ENCODE data around the gene ZNF331.
A peak's percentile ranks its signal among the peaks of the same experiment; 100 is the strongest.

The ZNF331 gene

DNA sequence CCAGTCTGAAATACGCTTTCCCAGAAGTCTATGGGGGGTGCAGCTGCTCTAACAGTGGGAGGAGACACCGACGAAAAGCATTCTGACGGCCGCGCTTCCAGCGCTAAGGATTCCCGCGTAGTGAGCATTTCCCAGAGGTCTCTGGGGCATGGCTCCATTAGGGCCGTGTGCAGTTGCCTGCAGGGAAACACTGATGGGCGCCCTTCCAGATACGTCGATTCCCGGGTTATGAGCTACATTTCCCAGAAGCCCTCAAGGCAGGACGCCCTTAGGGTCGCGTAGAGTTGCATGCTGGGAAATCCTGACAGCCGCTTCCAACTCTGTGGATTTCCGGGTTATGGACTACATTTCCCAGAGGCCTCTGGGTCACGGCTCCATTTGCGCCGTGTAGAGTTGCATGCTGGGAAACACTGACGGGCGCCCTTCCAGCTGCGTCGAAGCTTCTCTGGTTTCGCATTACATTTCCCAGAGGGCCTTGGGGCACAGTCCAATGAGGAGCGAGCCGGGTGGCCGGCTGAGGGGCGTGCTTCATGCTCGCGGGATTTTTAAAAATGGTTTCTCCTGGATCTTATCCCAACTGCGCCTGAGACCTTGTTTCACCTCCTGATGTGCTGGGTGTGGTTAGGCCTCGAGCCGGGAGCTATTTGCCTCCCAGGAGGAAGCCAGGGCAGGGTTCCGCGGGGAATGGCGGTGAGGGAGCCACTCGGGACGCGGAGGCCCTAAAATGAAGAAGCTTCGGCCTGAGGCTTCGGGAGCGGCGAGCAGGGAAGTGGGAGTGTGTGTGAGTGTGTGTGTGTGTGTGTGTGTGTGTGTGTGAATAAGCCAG lies 17.2 kb upstream of the ZNF331 start:
- DNase-seq (ENCODE audit: low read depth in 2 of 2) = peak; percentile 65 to 76

DNA sequence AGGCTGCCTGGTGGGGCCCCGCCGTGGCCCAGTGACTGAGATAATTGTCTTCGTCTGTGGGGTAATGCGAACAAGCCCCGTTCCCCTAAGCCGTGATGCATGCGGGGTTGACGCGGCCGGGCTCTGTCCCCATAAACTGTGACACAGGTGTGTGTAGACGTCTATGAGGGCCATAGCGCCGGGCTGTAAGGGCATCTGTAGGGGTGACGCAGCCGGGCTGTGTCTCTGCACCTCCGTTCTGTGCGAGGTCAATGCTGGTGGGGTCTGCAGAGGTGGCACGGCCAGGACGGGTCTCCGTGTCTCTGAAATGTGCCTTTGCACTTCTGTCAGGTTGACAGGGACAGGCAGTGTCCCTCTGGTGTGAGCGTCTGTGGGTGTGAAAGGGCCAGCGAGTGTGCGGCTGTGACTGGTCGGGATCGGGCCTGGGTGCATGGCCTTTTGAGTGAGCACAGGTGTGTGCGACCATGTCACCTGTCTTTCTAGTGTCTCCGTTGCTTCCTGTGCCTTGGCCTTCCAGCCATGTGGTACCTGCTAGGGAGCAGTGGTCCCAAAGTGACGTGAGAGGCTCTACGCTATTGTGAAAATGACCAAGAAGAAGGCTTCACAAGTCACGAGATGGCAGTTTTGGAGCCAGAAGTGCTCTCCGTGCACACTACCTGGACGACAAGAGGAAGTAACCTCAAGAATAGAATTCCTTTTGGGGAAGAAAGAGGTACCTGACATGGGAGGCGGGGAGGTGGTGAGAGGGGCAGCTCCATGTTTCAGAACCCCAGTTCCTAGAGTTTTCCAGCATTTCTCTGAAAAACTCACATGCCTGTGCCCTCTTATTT lies 16.4 kb upstream of the ZNF331 start:
- no peak for DNase-seq (ENCODE audit: low read depth in 2 of 2)

DNA sequence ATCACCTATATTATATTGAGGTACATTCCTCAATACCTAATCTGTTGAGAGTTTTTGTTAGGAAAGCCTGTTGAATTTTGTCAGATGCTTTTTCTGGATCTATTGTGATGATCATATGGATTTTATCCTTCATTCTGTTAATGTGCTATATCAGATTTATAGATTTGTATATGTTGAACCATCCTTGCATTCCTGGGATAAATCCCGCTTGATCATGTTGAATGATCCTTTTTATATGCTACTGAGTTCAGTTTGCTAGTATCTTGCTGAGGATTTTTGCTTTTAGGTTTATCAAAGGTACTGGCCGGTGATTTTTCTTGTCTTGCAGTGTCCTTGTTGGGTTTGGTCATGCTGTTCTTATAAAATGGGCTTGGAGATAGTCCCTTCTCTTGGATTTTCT lies 12.0 kb upstream of the ZNF331 start:
- no peak for DNase-seq (ENCODE audit: low read depth in 2 of 2)

DNA sequence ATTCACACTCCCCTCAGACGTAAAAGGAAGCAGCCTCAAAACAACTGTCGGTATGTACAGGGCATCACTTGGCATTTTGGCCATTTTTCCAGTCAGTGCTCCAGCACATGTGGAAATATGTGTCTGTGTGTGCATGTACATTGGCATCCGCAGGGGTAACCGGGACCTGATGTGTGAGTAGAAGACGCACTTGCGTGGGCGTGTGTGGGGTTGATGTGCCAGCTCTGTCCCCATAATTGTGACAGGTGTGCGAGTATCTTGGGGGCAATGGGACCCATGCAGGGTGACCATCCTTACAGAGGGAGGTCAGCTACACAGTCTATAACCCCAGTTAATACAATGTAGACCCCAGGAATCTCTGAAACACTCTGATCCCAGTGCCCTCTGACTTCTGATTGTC lies 7.3 kb upstream of the ZNF331 start:
- DNase-seq (ENCODE audit: low read depth in 2 of 2) = no peak

DNA sequence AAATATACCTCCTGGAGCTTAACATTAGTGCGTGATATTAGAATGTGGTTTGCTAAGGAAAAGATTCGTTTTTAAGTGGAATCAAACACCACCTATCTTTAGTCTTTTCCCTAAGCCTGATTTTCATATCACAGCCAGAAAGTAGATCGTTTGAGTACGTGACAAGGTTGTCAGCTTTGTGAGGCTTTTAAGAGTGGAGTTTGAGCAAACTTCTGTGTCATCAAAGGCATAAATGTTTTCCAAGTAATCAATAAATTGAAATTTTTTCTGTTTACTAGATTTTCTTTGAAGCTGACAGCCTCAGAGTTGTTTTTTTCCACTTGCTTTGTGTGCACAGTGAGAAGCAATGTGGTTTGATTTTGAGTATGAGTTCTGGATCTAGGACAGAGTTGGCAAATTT lies 6.5 kb upstream of the ZNF331 start:
- no peak for DNase-seq (ENCODE audit: low read depth in 2 of 2)

DNA sequence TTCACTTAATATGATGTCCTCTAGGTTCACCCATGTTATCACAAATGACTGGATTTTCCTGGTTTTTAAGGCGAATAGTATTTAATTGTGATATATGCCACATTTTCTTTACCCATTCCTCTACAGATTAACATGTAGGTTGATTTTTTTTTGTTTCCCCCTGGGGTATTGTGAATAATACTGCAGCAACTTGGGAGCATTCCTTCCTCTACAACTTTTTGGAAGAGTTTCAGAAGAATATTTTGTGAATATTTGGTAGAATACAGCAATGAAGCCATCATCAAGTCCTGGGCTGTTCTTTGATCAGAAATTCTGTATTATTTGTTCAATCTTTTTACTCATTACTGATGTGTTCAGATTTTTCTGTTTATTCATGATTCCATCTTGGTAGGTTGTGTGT lies 5.6 kb upstream of the ZNF331 start:
- DNase-seq (ENCODE audit: low read depth in 2 of 2) = no peak

DNA sequence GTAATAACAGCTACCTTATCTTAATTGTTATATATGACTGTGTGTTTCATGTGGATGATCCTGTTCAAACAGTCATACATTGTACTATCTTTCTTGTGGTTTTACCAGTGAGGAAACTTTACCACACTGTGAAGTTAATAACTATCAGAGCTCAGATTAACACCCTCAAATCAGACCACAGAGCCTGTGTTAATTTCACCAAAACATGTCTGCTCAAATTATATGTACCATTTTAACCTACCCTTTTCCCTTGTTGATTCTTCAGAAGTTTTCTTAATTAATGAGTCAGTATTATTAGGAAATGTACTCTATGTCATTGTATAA lies 1.8 kb upstream of the ZNF331 start:
- no peak for DNase-seq (ENCODE audit: low read depth in 2 of 2)

DNA sequence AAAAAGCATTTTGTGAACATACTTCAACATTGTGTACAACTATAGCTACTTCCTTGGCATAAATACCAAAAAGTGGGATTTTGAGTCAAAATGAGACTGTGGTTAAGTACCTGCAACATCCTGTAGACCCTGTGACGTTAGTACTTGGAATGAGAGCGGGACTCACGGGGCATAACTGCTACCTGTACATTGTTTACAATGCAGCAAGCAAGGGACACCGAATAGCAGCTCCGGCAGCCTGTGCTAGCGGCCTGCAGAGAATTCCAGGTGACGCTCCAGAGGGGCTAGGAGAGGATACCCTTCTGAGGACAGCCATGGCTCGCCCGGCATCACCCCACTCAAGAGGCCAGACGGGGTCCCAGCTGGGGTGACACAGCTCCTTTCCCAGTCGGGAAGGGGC lies 824 bp upstream of the ZNF331 start:
- DNase-seq (ENCODE audit: low read depth in 2 of 2) = no peak

DNA sequence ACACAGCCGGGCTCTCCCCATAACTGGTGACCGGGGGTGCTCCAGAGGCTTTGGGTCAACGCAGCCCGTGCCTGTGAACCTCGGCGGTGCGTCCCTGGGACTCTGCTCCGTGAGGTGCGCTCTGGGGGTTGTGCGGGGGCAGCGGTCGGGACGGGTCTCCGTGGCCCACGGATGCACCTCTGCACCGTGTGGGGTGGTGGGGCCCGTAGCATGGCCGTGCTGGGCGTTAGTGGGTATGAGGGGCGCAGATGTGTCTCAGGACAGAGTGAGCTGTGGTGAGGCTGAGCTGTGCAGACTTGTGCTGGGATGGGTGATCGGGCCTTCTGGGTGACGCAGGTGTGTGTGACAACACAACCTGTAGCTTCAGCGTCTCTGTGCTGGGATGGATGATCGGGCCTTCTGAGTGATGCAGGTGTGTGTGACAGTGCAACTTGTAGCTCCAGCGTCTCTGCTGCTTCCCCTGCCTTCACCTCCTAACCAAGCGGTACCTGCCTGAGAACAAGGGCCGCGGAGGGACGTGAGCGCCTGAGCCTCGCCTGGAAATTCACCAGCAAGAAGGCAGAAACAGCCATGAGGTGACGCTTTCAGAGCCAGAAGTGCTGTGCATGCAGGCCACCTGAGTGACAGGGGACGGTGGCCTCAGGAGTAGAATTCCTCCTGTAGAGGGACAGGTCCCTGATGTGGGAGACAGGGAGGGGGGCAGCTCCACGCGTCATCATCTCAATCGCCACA lies 599 bp downstream of the ZNF331 start:
- DNase-seq (ENCODE audit: low read depth in 2 of 2) = no peak

DNA sequence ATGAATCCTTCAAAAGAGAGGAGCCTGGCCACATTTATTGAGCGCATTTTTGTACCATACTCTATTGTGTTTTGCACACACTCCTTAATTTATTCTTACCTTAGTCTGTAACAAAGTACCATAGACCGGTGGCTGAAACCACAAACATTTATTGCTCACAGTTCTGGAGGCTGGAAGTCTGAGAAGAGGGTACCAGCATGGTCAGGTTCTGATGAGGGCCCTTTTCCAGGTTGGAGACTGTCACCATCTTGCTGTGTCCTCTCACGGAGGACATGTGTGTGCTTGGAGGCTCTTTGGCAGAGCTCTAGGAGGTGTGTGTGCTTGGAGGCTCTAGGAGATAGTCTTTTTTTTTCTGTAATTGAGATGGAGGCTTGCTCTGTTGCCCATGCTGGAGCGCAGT lies 2.1 kb downstream of the ZNF331 start:
- DNase-seq (ENCODE audit: low read depth in 2 of 2) = no peak

DNA sequence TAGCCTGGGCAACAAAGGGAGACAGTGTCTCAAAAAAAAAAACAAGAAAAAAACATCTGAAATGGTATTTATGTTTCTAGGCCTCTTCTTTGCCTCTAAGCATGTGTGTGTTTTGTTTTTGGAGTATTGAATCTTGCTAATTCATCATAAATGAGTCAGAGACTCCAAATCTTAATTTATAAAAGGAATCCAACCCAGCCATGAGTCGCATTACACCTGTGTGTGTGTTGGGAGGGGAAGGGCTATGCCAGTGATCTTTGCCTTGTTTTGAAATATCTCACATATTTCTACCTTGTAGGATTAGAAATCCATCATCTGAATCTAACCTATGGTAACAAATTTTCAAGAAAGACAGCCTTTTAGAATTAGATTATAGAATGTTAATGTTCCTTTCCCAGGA lies 4.0 kb downstream of the ZNF331 start:
- no peak for DNase-seq (ENCODE audit: low read depth in 2 of 2)

DNA sequence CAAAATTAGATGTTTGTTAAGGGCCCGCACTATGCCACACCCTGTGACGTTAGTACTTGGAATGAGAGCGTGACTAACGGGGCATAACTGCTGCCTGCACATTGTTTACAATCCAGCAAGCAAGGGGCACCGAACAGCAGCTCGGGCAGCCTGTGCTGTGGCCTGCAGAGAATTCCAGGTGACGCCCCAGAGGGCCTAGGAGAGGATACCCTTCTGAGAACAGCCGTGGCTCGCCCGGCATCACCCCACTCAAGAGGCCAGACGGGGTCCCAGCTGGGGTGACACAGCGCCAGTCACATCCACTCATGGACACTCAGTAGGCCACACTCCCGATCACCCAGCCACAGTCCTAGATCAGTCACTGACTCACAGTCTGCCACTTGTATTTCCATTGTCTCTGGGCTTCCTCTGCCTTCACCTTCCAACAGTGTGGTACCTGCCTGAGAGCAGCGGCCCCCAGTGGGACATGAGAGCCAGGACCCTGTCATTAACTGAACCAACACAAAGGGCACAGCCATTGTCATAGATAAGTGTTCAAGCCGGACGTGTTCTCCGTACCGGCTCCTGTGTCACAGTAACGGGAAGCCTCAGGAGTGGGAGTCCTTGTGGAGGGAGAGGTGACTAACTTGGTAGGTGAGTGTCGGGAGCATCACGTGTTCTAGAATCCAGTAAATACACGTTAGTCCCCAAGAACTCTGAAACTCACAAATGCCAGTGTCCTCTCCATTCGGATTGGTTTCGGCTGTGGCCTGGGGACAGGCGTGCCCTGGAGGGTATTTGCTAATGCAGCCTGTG lies 7.5 kb downstream of the ZNF331 start:
- DNase-seq (ENCODE audit: low read depth in 2 of 2) = no peak

DNA sequence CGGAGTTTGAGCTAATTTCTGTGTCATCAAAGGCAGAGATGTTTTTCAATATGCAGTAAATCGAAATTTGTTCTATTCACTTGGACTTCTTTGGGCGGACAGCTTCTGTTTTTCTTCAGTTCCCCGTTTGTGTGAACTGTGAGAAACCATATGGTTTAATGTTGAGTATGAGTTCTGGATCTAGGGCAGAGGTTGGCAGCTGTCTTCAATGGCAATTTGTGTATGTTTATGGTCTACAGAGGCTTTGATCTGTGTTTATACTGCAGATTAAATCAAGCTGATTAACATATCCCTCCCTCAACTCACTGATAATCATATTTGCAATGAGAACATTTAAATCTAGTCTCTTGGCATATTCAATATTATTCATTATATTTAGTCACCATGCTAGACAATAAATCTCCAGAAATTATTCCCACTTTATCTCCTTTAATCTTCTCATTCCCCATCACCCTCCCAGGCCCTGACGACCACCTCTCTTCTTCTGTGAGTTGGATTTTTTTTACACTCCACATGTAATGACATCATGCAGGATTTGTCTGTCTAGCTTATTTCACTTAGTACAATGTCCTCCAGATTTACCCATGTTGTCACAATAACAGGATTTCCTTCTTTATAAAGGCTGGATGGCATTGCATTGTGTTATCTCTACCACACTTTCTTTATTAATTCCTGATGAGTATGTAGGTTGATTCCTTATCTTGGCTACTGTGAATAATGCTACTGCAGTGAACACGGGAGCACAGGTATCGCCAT lies 9.0 kb downstream of the ZNF331 start:
- no peak for DNase-seq (ENCODE audit: low read depth in 2 of 2)

DNA sequence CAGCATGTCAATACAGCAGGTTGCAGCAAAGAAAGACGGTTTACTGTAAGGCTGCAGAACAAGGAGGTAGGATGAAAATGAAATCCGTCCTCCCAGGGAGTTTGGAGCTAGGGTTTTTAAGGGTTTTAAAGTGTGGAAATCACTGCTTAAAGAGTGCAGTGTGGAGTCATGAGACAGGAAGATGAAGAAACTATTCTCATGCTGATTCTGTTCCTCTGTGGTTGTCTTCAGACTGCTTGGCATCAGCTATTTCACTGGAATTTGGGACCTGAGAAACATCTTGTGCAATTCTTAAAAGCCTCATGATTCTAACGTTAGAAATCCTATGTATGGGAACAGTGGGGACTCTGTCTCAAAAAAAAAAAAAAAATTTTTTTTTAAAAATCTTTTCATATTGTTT lies 11.4 kb downstream of the ZNF331 start:
- no peak for DNase-seq (ENCODE audit: low read depth in 2 of 2)

DNA sequence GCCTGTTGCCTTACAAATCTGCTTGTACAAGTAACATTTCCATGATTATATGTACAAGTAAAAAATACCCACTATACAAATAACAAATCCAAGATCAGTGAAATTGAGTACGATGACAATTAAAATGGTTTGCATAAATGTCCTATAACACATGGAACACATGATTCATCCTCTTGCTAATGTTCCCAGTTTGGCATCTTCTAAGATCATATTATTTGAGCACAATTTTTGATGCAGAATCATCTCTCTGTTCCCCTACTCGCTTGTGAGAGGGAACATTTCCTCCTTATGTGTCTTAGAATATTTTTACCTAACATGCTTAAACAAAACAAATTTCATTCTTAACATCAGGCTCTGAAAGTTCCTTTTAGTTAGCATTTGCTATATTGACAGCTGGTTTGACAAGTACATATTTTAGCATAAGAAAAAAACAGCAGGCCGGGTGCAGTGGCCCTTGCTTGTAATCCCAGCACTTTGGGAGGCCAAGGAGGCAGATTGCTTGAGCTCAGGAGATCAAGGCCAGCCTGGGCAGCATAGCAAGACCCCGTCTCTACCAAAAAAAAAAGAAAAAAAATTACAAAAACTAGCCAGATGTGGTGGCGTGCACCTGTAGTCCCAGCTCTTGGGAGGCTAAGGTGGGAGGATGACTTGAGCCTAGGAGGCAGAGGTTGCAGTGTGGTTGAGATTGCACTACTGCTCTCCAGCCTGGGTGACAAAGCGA lies 14.2 kb downstream of the ZNF331 start:
- DNase-seq (ENCODE audit: low read depth in 2 of 2) = no peak

DNA sequence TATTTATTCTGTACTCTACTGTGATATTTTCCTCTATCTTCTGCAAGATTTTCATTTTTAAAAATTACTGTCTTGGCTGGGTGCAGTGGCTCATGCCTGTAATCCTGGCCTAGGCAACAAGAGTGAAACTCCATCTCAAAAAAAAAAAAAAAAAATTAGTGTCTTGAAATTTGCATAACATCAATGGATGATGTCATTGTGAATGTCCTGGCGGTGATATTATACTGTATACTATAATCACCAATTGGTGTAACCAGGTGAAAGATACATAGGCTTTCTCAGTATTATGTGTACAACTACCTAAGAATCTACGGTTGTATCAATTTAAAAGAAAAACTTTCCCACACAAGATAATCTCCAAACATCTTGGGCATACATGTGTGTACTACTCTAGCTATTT lies 15.2 kb downstream of the ZNF331 start:
- DNase-seq (ENCODE audit: low read depth in 2 of 2) = no peak

DNA sequence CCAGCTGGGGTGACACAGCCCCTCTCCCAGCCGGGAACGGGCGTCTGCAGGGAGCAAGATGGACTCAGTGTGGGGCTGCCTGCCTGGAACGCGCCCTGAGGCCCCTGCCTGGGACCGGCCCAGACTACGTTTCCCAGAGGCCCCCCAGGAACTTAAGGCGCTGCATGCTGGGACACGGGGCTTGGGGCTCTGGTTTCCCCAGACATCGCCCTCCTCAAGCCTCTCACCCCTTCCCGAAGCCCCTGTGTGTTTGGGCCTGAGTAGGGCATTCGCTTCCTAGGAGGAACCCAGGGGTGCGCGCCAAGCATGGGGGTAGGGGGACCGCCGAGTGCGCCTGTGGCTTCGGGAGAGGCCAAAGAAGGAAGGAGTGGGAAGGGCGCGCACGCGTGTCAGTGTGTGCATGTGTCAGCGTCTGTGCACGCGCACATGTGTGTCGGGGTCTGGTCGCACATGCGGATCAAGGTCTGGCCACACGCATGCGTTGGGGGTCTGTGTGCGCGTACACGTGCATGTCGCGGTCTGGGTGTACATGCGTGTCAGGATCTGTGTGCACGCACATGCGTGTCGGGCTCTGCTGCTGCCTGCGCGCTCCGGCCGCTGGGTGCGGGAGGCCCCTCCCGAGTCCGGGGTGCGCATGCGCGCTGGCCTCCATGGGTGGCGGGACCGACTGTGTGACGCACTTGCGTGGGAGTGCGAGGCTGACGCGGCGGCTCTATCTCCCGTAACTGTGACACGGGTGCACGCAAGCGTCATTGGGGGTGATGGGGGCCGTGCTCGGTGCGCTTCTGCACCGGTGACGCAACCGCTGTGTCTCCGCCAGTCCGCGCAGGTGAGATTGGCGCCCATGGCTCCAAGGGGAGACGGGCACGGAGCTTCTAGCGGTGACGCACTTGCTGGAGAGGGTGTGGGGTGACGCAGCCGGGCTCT lies 16.2 kb downstream of the ZNF331 start:
- DNase-seq (ENCODE audit: low read depth in 2 of 2) = peak; percentile 79 to 83

DNA sequence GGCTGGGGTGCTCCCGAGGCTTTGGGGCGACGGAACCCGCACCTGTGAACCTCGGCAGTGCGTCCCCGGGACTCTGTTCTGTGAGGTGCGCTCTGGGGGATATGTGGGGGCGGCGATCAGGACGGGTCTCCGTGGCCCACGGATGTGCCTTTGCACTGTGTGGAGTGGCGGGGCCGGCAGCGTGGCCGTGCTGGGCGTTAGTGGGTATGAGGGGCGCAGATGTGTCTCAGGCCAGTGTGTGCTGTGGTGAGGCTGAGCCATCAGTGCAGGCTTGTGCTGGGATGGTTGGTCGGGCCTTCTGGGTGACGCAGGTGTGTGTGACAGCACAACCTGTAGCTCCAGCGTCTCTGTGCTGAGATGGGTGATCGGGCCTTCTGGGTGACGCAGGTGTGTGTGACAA lies 16.9 kb downstream of the ZNF331 start:
- no peak for DNase-seq (ENCODE audit: low read depth in 2 of 2)

DNA sequence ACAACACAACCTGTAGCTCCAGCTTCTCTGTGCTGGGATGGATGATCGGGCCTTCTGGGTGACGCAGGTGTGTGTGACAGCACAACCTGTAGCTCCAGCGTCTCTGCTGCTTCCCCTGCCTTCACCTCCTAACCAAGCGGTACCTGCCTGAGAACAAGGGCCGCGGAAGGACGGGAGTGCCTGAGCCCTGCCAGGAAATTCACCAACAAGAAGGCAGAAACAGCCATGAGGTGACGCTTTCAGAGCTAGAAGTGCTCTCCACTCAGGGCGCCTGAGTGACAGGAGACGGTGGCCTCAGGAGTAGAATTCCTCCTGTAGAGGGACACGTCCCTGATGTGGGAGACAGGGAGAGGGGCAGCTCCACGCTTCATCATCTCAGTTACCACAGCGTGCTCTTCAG lies 17.4 kb downstream of the ZNF331 start:
- DNase-seq (ENCODE audit: low read depth in 2 of 2) = no peak
